ENCODE measurements around the gene PMM2.

- TF ChIP-seq EZH2 (IDR thresholded peaks at IDR 0.05; ENCODE audit: low read length, unreplicated experiment) = no peak
- no peak for TF ChIP-seq CTCF (conservative IDR thresholded peaks at IDR 0.05; ENCODE audit: low read depth, low read length)
Measured at GRCh38 chr16:8863594-8864424, 66.2 kb downstream of the PMM2 start.
